ENCODE measurements around the gene XCL2.
"Not testable (repeated sequence)": the region's sequence is repeated elsewhere in the genome, so short reads cannot be mapped to it uniquely, and the experiment has no call there.

The XCL2 gene

DNA sequence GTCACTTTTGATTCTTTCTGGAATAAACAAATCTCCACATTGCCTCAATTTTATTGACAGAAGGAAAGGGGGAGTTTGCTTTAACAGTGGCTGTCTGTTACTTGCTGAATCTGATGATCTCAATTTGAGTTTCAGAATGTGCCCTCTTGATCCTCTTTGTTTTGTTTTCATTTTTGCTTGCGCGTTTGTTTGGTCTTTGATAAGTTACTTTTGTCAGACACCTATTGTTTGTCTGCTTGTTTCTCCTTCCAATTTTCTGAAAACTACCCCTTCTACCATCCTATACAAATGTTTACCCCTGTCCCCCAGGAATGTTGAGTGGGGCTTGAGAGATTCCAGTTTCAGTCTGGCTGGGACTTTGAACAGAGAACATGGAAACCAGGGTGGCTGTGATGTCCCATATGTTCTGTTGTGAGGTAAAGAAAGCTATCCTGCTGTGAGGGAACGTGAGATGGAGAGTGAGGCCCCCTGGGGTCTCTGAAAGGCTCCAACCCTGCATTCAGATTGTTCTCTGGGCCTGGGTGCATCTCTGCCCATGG, 11.8 kb upstream of the XCL2 start:
- DNase-seq = no peak

DNA sequence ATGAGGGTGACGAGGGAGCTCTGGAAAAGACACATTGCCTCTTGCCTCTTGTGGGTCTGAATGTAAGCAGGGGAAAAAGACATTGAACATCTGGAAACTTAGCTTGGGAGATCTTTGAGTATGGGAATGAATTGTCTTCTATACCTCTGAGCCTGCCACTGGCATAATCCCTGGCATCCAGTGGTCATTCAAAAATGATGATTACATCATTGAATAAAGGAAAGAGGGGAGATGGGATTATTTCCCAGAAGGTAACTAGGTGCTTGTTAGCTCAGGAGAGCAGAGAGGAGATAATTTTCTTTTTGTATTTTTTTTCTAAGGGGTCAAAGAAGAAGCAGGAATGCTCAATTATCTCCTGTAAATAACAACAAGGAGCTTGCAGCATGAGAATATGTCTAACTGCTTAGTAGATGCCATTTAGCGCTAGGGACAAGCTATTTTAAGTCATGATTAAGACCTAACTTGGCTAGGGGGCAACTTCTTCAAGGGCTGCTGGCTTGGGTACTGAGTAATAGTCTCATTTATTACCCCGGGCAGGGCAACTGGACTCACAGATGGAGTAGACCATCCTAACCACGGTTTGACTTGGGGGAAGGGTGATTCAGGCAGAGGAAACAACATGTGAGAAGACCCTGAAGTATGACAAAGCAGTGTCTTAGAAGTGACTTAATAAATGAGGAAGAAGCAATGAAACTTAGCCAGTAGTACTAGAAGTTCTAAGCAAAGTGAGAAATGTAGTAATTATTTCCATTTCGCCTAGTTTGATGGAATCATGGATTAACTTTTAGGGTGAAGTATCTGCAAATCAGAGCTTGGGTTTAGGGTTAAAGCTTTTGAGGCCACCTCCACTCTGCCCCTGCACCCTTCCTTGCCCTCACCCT, 11.0 kb upstream of the XCL2 start:
- DNase-seq = peak in 1 of 2 donors; percentile 12

DNA sequence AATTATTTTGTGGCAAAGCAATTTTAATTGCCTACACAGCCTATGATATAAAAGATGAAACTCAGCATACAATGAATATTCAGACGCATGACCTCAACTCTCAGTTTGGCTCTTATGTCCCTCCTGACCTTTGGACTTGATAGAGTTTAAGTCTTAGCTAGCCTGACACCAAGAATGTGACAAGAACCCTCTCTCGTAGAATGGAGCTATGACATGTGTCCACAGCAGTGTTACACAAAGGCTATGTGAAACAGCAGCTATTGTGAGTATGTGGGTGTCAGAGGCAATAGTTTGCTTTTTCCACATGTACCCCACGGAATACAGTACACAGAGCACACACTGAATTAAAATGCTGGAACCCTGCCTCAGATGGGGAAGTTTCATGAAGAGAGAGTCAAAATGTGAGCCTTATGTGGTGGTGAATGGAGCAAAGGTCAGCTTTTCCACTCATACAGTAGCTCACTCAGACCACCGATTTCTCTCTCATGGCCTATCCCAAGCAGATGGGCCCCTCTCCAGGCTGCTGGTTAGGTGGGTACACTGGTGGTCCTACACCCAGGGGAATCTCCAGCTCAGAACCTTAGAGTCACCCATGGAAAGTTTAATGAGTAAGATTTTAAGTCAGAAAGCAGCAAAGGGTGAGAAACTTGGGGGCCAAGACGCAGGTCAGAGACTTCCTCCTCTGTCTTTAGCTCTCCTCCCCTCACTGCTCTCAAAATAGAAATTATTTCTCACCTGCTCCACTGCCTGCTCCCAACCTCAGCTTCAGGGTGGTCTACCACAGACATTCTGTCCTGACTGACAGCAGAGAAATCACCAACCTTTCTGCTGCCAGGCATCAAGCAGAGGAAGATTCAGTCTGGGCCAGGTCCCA, 10.1 kb upstream of the XCL2 start:
- DNase-seq = no peak

- no peak for DNase-seq
Observed at GRCh38 chr1:168552961-168553360, 9.2 kb upstream of the XCL2 start.

DNA sequence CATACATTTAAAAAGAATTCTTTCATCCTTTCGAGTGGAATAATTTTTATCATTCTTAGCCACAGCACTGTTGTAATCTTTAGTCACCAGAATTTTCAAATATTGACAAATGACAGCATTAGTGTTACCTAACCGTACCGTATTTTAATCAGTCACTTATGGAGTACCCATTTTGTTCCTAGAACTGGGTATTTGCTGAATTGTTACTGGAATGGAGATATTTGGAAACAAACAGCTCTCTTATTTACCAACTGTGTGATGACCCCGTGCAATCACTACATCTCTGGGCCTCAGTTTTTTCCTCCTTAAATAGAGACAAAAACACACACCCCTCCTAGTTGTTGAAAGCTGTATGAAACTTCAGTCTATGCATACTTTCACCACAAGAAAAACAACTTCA, 7.9 kb upstream of the XCL2 start:
- DNase-seq = no peak

DNA sequence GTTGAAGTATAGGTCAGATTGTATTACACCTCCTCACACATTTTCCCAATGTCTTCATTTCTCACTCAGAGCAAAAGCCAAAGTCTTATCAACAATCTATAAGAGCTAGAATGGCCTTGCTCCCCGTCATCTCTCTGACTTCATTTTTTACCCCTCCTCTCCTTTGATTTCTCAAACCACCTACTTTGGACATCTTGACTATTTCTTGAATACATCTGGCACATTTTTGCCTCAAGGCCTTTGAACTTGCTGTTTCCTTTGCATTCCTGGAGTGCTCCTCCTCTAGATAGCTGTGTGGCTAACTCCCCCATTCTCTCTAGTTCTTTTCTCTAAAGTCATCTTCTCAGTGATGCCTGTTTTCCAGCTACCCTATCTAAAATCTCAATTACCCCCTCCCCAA, 7.2 kb upstream of the XCL2 start:
- DNase-seq = no peak

- not testable (repeated sequence) for DNase-seq
Observed at GRCh38 chr1:168546553-168546895, 2.7 kb upstream of the XCL2 start.

DNA sequence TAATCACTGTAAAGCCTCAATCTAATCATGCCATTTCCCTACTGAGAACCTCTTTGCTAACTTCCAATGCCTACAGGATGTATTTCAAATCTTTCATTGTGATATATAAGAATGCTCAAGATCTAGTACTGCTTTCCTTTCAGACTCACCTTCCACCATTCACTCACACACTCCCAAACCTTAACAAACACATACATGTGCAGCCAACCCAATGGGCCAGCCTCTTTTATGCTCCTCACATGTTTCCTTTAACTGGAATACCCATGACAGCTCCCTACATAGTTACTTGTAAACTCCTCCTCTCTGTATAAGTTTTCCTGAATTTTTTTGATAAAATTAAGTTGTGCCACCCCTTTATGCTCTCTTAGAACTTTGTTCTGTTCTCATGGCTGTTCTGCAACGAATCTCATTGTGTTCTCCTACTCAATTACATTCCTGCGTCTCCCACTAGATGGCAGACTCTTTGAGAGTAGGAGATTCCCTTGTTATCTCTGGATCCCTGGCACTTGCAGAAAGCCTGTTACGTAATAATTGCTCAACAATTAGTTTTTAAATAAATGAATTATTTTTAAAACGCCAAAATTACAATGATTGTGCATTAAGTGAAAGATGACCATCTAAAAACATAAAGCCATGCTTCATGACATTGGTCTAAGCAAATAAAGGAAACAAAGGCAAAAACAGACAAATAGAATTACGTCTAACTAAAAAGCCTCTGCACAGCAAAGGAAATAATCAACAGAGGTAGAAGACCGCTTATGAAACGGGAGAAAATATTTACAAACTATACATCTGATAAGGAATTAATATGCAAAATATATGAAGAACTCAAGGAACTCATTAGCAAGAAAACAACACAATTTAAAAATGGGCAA, 2.1 kb upstream of the XCL2 start:
- peak; percentile 25 to 57 for DNase-seq

DNA sequence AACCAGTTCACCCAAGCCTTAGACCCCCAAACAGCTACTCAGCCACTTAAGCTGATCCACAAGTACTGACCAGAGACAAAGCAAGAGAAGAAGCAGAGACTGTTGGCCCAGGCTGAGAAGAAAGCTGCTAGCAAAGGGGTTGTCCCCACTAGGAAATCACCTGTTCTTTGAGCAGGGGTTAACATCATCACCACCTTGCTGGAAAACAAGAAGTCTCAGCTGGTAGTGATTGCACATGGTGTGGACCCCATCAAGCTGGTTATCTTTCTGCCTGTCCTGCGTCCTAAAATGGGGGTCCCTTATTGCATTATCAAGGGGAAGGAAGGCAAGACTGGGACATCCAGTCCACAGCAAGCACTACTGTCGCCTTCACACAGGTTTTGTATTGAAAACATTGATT, 819 bp downstream of the XCL2 start:
- not testable (repeated sequence) for DNase-seq

- DNase-seq = not testable (repeated sequence)
Observed at GRCh38 chr1:168540798-168541197, 3.0 kb downstream of the XCL2 start.

GRCh38 chr1:168535536-168535935, 8.3 kb downstream of the XCL2 start:
- DNase-seq = no peak

DNA sequence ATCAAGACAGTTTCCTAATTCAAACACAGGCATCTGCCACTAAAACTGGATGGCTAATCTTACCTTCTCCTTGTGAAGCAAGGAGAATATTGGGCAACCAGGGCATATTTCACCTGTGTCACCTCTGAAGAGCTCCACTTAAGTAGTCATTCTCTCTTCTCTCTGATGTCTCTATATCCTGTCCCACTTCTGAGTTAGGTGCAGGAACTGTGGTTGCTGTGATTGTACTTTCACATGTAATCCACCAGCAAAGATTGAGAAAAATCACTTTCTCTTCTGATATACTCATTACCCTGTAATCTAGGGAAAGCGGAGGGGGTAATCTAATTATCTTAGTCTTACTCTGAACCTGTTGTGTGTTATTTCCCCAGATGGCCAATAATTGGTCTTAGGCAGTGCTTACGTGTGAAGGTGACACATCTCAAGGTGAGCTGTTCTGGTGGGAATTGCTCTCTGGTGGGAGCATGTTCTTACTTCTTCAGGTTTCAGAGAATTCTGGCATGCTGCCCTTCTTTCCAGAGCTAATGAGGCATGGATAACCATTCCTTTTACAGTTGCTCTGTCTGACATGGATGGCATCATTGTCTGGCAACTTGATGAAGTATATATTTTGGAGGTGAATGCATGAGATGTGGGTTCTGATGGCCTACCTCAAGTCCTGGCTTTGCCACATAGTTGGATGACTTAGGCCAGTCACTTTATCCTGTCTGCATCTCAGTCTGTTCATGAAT, 12.0 kb downstream of the XCL2 start:
- DNase-seq = no peak

DNA sequence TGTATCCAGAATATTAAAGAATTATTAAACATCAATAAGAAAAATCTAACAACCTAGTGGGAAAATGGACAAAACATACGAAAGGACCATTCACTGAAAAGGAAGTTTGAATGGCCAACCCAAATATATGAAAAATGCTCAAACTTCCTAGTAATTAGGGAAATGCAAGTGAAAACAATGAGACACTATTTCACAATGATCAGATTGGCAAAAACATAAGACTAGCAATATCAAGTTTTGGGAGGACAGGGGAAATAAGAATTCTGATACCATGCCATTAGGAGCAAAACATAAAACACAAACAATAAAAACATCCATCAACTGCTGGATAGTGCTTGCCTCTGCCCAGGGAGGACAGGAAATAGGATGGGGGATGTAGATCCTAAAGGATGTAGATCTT, 14.3 kb downstream of the XCL2 start:
- peak; percentile 43 to 47 for DNase-seq

DNA sequence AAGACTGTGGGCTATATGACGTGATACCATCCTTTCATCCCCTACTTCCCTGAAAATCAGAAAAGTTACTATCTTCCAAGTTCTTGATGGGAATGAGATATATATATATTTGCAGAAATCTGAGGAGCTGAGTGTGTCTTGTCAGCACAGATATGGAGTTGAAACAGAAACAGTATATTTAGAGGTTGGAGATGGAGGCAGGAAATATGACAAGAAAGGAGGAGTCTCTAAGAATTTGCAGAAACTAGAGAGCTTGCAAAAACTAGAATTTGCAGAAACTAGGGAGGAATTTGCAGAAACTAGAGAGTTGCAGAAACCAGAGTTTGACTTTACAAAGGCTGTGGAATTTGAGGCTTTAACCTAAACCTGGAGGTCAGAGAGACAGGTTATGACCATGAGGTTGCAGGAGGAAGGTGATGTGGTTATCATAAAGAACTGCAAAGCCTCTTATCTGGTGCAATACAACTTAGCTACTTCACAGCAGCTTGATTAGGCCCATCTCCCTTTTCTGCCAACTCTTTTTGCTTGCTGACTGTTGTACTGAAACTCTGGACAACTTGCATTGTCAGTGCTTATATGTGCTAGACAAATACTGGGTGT, 22.3 kb downstream of the XCL2 start:
- DNase-seq = no peak

- DNase-seq = peak in 1 of 2 donors; percentile 26
Observed at GRCh38 chr1:168520832-168521231, 23.0 kb downstream of the XCL2 start.

DNA sequence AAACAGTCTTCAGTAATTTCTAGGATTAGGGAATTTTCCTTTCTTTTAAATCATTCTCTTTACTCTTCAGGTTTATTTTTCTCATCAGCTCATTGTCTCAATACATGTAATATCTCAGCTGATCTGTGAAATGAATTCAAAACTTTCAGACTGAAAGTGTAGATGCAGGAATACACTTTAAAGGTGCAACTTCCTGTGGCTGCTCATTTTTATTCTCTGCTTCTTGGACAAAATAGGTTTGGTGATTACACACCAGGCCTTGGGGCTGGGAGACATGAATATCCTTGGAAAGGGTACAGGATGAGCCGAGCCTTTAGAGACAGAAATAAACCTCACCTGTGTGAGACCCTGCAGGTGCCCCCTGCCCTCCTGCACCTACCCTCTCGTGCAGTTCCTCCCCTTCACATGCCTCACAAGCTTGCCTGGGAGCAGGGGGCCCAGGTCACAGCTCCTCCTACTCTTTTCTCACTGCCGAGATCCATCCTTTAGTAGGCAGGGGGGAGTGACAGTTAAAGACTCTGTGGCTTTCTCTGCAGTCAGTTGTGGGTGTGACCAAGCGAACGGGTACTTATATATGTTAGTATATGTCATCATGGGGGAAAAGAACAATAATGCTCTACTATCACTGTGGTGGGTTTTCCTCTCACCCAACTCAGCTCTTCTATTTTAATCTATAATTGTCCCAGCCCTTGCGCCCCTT, 23.6 kb downstream of the XCL2 start:
- no peak for DNase-seq

DNA sequence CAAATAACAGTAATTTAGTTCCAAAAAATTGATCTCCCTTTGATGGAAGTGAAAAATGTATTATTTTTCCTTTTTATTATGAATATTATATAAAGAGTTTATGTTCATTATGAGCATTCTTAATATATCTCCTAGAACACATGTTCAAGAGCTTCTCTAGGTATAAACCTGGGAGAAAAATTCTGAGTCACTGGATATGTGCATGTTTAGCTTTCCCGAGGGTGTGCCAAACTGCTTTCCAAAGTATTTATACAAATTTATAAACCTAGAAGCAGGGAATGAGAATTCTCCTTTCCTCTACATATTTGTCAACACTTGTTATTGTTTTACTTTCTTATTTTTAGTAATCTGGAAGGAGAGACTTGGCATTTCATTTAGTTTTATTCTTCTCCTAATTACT, 25.0 kb downstream of the XCL2 start:
- no peak for DNase-seq

DNA sequence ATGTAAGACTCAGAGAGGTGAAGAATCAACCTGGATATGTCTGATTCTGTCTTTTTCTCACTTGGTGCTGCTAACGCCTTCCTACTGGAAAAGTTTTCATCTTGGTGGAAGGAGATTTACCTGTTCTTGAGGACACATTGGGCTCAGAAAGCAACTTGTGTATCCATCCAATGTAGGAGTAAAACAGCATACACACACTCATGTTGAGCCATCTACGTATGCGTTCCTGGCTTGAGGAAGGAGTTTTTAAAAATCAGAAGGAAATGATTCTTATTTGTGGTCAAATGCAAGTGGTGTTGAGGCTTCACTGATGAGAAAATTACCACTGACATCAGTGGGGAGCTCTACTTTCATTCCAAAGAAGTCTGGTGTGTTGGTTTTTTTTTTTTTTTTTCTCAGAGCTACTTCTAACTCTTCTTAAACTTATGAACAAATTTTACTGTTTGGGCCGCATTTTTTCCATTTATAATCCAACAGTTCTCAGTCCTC, 25.6 kb downstream of the XCL2 start:
- no peak for DNase-seq

- DNase-seq = no peak
Observed at GRCh38 chr1:168514455-168514854, 29.3 kb downstream of the XCL2 start.

DNA sequence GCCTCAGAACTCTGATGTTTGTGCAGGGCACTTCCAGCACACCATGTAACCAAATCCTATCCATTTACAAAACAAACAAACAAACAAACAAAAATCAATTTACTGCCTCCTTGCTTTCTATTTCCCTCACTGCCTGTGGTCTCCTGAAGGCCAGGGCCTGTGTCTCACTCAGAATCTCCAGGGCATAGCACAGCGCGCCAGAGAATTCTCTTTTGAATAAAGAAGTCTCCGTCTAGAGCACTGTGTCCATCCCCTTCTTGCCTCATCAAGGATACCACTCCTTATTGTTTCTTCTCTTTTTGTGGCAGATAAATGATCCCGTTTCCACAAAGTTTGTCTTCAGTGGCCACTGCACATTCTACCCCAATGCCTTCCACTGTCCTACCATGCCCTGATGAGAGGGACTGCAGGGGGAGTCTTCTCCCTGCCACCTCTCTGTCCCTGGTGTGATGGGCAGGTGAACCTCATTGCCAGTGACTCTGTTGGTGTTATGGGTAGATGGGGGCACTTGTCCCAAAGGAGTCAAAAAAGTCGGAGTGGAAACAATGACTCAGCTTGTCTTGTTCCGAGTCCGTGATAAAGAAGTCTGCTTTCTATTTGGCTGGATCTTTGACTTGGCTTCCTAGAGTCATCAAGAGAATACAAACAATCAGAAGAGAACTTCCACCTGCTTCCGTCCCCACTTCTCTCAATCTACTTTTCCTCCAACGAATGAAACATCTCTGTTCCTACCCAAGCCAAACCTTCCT, 30.0 kb downstream of the XCL2 start:
- DNase-seq = no peak
